Endothelial cell of umbilical vein (primary cell): ENCODE measurements around the gene PGAM2. TPM values are rescaled to one million over a fixed set of nuclear protein-coding genes. Genes with fewer than 3 reads are reported as not detected.
"Not testable (repeated sequence)": the region's sequence is repeated elsewhere in the genome, so short reads cannot be mapped to it uniquely, and the experiment has no call there.

Experiments
- BruUV-seq: library from RNA; stranded (reverse); fragments of 400-500 nt; replicated peaks from 2 replicates; lab custom pipeline; 2021; lab: Mats Ljungman, UMichigan
- CTCF ChIA-PET: fragments of 300-600, 350-600 bp; sonication (Branson Sonifier 250); formaldehyde crosslinking; loops from one replicate; lab custom pipeline; 2021; ENCODE audit warnings: antibody characterized with exemption, inconsistent platforms; lab: Charles Lee
- POLR2A ChIA-PET: fragments of 300-600, 350-600 bp; sonication (Branson Sonifier 250); formaldehyde crosslinking; loops from one replicate; lab custom pipeline; 2021; ENCODE audit warnings: antibody characterized with exemption, inconsistent platforms; lab: Charles Lee
- DNase-seq: peaks from one replicate; pipeline ENCODE4 v3.0.0-alpha.2; 2011; ENCODE audit warnings: low read depth, low spot score
- FAIRE-seq: peaks from 2 replicates; lab custom pipeline; 2011; peaks lifted over from hg19 to GRCh38; lab: Jason Lieb, UNC
- H2AFZ ChIP-seq: 2 replicates; pipeline ENCODE4 v1.6.0; 2012; ENCODE audit warnings: low read depth, low read length, control low read depth, inconsistent platforms
- H3K27ac ChIP-seq: 2 replicates; pipeline ENCODE4 v1.5.1; 2011; ENCODE audit warnings: low read depth, mild to moderate bottlenecking, control low read depth, low read length, moderate library complexity; ENCODE audit not compliant: insufficient read depth
- H3K27me3 ChIP-seq, 2 experiments: 2 replicates each; pipeline versions ENCODE4 v1.6.0 to v1.6.1; 2011; ENCODE audit warnings: low read length in 2 of 2, mixed read lengths in 1 of 2; ENCODE audit not compliant: control insufficient read depth in 2 of 2, insufficient read depth in 2 of 2
- H3K36me3 ChIP-seq, 2 experiments: 2 replicates in 1 of 2; 3 replicates in 1 of 2; pipeline ENCODE4 v1.5.1; 2011; ENCODE audit warnings: low read length in 2 of 2, mild to moderate bottlenecking in 1 of 2, moderate library complexity in 1 of 2; ENCODE audit not compliant: control insufficient read depth in 2 of 2, insufficient read depth in 2 of 2; ENCODE audit errors: extremely low read depth in 1 of 2
- H3K4me1 ChIP-seq: 3 replicates; pipeline ENCODE4 v1.5.1; 2011; ENCODE audit warnings: mild to moderate bottlenecking, low read length; ENCODE audit not compliant: control insufficient read depth, insufficient read depth; ENCODE audit errors: extremely low read depth
- H3K4me2 ChIP-seq: 2 replicates; pipeline ENCODE4 v1.6.1; 2011; ENCODE audit warnings: low read length, control low read depth, mixed read lengths; ENCODE audit not compliant: insufficient read depth
- H3K4me3 ChIP-seq, 3 experiments: fragments of 200-600 bp in 1 of 3; sonication (generic), shearing (Covaris generic) in 1 of 3; replicated peaks in 1 of 3; 2 replicates each; pipeline ENCODE4 v1.5.1; 2011 to 2016; ENCODE audit warnings: control low read depth in 3 of 3, low read length in 3 of 3, mild to moderate bottlenecking in 2 of 3, inconsistent platforms in 1 of 3, low read depth in 1 of 3, moderate library complexity in 1 of 3; ENCODE audit not compliant: insufficient read depth in 1 of 3
- H3K79me2 ChIP-seq: 2 replicates; pipeline ENCODE4 v1.6.0; 2012; ENCODE audit warnings: low read length, inconsistent platforms; ENCODE audit not compliant: control insufficient read depth, insufficient read depth
- H3K9ac ChIP-seq: replicated peaks from 2 replicates; pipeline ENCODE3; 2011; ENCODE audit warnings: low read length, control low read depth; ENCODE audit not compliant: insufficient read depth; ENCODE audit errors: extremely low read depth
- H3K9me1 ChIP-seq: replicated peaks from 3 replicates; pipeline ENCODE4 v1.6.0; 2011; ENCODE audit warnings: mild to moderate bottlenecking, low read length; ENCODE audit not compliant: control insufficient read depth, insufficient read depth; ENCODE audit errors: extremely low read depth
- H3K9me3 ChIP-seq: replicated peaks from 2 replicates; pipeline ENCODE4 v1.5.1; 2012; ENCODE audit warnings: low read length, inconsistent platforms; ENCODE audit not compliant: control insufficient read depth, insufficient read depth
- H4K20me1 ChIP-seq: replicated peaks from 2 replicates; pipeline ENCODE3; 2011; ENCODE audit warnings: mild to moderate bottlenecking, low read length; ENCODE audit not compliant: control insufficient read depth, insufficient read depth; ENCODE audit errors: extremely low read depth
- dilution Hi-C: fragments of 300-500 bp; cut with MboI; formaldehyde crosslinking; loops from one replicate; pipeline ENCODE4 v1.15.0; 2019; ENCODE audit warnings: low sequenced_read_pairs; ENCODE audit not compliant: extremely low pct_ligation_motif_present
- intact Hi-C: fragments of 100-400 bp; cut with micrococcal nuclease; formaldehyde crosslinking; loops from one replicate; pipeline ENCODE4 v1.10.0; 2022
- polyA plus RNA-seq, 4 experiments: library from polyadenylated mRNA; depleted of rRNA in 3 of 4; stranded (reverse) in 3 of 4; unstranded in 1 of 4; fragments of >200 nt; gene quantifications; 2 replicates each; pipeline versions ENCODE4 v1.2.1 to v1.2.3, GENCODE V29; 2011 to 2012; ENCODE audit warnings: missing spikeins in 1 of 4
- total RNA-seq: library from RNA; stranded (reverse); gene quantifications from 2 replicates; pipeline ENCODE4 v1.2.3, GENCODE V29; 2021

Gene PGAM2
- total and polyA plus RNA-seq, 2 donors (not counting 3 experiments of a cell fraction or from before 2014, with no cell fraction given): 0.19 TPM; not detected in 1

GRCh38 chr7:44029433-44029832, 35.9 kb downstream of the PGAM2 start:
- H3K79me2 ChIP-seq, H3K9me1 ChIP-seq, H3K36me3 ChIP-seq, dilution Hi-C loops, POLR2A ChIA-PET, H3K4me2 ChIP-seq, H4K20me1 ChIP-seq, H3K4me1 ChIP-seq, H3K27ac ChIP-seq, H3K9me3 ChIP-seq, H3K4me3 ChIP-seq, H3K9ac ChIP-seq, H3K27me3 ChIP-seq, DNase-seq, FAIRE-seq, intact Hi-C loops, H2AFZ ChIP-seq, CTCF ChIA-PET, BruUV-seq: not testable (repeated sequence)

DNA sequence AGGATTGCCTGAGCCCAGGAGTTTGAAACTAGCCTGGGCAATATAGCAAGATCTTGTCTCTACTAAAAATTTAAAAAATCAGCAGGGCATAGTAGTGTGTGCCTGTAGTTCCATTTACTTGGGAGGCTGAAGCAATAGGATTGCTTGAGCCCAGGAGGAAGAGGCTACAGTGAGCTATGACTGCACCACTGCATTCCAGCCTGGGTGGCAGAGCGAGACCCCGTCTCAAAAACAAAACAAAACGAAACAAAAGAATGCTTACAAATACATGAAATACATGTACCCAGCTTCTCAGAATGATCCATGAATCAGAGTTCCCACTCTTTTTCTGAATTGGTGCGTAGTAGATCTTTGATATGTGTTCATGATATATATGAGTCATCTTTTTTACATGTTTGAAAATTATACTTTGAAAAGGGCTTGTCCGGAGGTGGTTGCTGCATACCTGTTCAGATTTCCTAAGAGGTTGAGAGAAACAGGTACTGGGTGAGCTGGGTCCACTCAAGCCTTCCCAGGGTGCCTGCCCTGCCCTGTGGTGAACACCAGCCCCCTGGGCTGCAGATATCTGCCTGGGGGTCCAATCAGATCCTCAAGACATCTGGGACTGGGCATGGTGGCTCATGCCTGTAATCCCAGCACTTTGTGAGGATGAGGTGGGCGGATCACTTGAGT, 42.4 kb downstream of the PGAM2 start:
- CTCF ChIA-PET, H3K9ac ChIP-seq, POLR2A ChIA-PET, H4K20me1 ChIP-seq, H3K36me3 ChIP-seq, H3K9me1 ChIP-seq, FAIRE-seq, H3K9me3 ChIP-seq, H2AFZ ChIP-seq, intact Hi-C loops, H3K4me2 ChIP-seq, dilution Hi-C loops, H3K79me2 ChIP-seq, BruUV-seq, DNase-seq, H3K27me3 ChIP-seq, H3K4me3 ChIP-seq, H3K4me1 ChIP-seq, H3K27ac ChIP-seq: not testable (repeated sequence)

GRCh38 chr7:44022069-44022468, 43.3 kb downstream of the PGAM2 start:
- intact Hi-C loops, CTCF ChIA-PET, H3K27ac ChIP-seq, H2AFZ ChIP-seq, H3K9me1 ChIP-seq, H4K20me1 ChIP-seq, BruUV-seq, H3K36me3 ChIP-seq, dilution Hi-C loops, DNase-seq, H3K27me3 ChIP-seq, H3K4me3 ChIP-seq, H3K79me2 ChIP-seq, H3K9me3 ChIP-seq, H3K9ac ChIP-seq, H3K4me2 ChIP-seq, H3K4me1 ChIP-seq, FAIRE-seq: not testable (repeated sequence)
- POLR2A ChIA-PET: interaction anchor here (0.7 kb wide), 1 partner anchor 1747 kb away, joined by 3 read pairs; no protein-coding TSS in a partner anchor

- H3K4me1 ChIP-seq, H3K79me2 ChIP-seq, H2AFZ ChIP-seq, DNase-seq, H3K9me1 ChIP-seq, H3K27ac ChIP-seq, dilution Hi-C loops, H4K20me1 ChIP-seq, H3K9me3 ChIP-seq, H3K36me3 ChIP-seq, H3K27me3 ChIP-seq, H3K9ac ChIP-seq, BruUV-seq, H3K4me3 ChIP-seq, H3K4me2 ChIP-seq, FAIRE-seq: not testable (repeated sequence)
- CTCF ChIA-PET: interaction anchor here (1.0 to 2.4 kb wide), 13 partner anchors 24 to 546 kb away, joined by 3 to 34 read pairs (median 4); partner anchors contain the start of genes DBNL, POLD2 and YKT6
- POLR2A ChIA-PET: interaction anchor here (0.6 kb wide), 1 partner anchor 33 kb away, joined by 3 read pairs; no protein-coding TSS in a partner anchor
- intact Hi-C loops: loop anchor here (1.0 kb wide), 1 partner anchor 24 kb away; the partner anchor contains the start of gene DBNL
Observed at GRCh38 chr7:44019825-44020224, 45.5 kb downstream of the PGAM2 start.
